ENCODE results near the gene LRRC4C.

The LRRC4C gene

DNA sequence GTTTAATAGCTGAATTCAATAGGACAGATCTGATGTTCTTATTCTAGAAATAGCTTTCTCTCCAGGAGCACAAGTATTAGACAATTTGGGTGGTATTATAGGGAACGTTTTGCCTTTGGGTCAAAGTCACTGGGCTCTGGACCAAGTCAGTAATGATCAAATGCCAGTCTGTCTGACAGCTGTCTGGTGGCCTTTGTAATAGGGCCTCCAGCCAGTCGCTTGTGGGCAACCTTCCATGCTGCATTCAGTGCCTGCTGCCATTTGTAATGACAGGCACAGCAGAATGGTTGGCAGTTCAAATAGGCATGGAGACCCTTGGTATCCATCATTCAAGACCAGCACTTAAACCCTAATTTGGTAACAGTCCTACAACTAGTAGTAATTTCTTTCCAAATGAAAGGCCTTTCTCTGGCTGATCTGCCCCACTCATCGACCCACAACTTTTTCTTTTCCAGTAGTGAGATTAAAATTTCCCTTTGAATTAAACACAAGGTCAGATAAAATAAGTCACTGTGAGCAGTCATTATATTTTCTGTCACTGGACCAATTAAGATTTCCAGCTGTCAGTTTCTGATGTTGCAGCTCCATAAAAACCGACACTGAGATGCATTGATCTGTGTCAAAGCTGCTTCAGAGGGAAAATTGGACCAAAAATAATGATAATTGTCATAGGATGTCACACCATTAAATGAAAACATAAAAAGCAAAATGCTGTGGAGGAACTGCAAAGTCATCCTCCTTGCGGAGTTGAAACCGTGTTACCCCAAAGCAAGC is 1038.1 kb downstream of the LRRC4C start:
- DNase-seq, result no peak

DNA sequence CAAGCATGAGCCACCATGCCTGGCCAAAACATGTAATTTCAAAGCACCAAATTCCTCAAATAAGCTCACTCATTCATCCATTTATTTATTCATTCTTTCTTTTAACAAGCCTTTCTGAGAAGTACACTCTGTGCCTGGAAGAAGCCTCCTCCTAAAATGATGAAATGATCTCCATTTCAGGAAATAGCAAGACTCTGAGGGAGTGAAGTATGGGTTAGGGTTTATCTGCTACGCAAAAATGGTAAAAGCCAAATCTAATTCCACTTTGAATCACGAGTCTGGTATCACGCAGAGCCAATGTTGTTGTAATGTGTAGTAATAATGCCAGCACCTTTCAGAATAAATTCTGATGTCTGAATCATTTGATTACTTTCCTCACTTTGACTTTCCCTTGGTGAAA is 1041.8 kb downstream of the LRRC4C start:
- DNase-seq, result no peak

DNA sequence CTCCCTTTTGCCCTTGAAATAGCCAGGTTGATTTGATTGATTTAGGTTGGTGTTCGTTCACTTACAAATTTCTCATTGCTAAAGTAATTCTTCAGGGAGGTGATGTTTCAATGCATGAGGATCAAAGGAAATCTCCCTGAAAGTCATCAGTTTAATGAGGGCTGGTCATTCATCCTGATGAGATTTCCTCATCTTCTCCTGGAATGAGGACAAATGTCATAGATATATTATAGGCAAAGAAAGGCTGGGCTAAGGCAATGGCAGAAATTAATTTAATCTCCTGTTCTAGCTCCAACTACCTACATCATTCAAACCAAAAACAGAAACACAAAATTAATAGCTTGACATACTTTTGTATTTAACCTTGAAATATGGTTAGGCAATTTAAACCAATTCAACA is 1052.1 kb downstream of the LRRC4C start:
- DNase-seq, result no peak

DNA sequence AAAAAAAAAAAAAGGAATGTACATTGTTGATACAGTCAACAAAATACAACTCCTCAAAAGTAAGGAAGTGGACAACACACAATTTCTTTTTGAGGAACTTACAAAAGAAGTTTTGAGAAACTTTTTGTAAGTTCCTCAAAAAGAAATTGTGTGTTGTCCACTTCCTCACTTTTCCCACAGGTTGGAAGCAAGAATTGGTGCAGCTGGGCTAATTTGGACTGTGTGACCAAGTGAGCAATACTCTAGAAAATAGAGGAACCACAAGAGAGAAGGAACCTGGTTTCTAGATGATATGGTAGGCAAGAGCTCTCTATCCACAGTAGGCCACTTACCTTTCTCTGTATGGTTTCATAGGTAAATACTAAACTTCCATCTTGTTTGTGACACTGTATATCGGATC is 1053.8 kb downstream of the LRRC4C start:
- DNase-seq, result no peak

DNA sequence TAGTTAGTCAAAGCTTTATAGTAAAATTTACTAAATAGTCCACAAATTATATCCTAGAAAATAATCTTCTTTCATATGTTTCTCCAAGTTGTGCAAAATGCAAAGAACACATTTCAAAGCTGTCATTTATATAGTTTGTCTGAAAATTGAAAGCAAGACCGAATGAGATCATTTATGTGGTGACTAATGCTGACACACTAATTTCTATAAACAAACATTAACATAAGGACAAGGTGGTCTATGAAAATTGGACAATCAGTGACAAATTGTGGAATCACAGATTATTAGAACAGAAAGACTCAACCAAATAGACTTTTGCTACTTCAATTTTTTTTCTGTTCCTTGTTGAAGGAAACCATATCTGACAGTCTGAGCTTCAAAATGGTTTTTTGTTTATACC is 1056.1 kb downstream of the LRRC4C start:
- DNase-seq, result no peak

DNA sequence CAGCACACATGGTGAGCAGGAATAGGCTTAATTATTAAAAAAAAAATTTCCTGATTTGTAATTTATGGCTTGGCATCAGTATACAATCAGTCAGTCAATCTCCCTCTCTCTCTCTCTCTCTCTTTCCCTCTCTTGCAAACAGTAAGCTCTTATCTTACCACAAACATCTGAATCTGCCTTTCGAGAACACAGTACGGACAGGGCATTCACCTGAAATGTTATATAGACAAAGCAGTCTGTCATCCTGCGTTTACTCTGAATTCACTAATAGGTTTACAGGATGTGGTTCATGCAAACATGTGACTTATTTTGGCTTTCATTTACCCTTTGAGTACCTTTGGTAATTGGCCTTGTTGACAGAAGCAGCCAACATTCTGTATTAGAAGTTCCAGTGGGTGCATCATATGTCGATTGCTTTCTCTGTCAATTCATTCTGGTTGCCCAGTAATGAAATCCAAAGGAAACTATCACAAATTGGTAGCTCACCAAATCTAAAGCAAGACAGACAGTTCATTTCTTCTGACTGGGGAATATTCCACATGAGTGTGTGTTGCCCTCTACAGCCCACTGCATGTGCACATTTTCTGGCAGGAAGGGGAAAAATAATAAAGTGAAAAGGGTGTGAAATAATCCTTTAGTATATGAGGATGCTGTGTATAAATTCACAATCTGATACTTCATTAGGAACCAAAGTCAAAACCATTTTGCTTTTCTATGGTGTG is 1058.2 kb downstream of the LRRC4C start:
- DNase-seq, result peak; percentile 12

DNA sequence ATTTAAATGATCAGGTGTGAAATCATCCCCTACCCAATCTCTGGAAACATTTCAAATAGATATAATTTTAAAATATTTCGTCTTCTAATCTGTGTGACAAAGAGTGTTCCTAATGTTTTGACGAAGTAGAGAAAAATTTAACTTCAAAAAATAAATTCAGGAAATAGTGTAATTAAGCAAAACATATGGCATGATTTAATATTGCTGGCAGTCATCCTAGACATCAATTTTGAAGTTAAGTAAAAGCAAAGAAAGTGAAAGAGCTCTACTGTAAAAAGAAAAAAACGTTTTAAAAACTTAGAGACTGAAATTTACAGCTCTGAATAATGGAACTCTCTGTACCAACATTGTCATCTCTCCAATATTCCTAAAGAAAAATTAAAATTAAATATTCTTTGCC is 1062.3 kb downstream of the LRRC4C start:
- DNase-seq, result no peak

DNA sequence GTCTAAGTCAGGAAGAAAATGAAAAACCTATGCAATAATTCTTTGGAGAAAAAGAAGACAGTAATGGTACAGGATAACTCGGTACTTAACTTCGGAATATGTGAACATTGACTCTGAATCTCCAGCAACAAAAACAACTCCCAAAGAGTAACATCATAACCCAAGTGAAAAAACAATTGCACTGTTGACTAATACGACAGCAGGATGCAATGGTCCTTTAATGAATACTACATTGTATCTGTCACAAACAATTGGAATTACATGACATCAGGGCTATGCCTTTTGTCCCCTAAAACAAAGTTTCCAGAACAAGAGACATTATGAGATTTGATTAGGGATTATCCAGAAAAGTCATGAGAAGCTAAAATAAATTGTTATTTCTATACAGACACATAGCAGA is 1065.9 kb downstream of the LRRC4C start:
- no peak for DNase-seq

DNA sequence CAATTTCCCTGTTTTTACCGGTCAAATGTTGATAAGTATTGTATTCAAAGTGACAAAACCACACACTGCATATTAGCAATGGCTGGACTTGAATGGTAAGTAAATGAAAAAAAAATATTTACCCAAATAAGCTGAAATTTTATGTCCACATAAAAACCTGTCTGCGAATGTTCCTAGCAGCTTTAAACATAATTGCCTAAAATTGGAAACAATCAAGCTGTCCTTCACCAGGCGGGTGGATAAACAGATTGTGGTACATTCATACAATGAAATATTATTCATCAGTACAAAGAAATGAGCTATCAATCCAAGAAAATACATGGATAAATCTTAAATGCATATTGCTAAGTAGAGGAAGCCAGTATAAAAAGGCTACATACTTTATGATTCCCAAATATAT is 1067.8 kb downstream of the LRRC4C start:
- DNase-seq, result no peak

DNA sequence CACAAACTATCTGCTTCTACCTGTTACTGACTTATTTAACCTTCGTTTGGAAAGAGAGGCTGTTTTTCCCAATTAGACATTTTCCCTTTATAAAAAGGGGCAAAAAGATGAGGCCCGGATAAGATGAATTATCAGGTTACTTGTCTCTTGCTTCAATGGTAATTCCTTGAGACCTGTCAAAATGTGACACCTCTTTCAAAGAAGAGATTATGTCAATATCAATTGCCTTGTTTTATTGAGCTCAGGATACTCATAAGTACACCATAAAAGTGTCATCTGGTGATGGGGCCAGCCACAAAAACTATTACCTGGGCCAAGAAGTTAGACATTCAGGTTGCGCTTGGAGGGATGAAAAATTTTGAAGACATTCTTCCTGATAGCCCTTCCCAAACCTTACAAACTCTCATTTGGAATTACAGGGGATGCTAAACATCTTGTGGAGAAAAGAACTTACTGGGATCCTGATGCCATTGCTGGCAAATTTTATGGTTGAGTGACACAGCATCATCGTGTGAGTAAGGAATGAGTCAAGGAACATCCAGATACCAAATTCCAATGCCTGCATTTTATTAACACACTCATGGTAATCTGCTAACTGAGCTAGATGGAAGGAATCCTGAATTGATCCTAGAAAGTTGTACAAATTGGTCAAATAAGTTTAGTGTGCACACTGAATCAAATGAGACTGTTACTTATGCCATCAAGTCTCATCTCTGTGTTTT is 1071.2 kb downstream of the LRRC4C start:
- no peak for DNase-seq

DNA sequence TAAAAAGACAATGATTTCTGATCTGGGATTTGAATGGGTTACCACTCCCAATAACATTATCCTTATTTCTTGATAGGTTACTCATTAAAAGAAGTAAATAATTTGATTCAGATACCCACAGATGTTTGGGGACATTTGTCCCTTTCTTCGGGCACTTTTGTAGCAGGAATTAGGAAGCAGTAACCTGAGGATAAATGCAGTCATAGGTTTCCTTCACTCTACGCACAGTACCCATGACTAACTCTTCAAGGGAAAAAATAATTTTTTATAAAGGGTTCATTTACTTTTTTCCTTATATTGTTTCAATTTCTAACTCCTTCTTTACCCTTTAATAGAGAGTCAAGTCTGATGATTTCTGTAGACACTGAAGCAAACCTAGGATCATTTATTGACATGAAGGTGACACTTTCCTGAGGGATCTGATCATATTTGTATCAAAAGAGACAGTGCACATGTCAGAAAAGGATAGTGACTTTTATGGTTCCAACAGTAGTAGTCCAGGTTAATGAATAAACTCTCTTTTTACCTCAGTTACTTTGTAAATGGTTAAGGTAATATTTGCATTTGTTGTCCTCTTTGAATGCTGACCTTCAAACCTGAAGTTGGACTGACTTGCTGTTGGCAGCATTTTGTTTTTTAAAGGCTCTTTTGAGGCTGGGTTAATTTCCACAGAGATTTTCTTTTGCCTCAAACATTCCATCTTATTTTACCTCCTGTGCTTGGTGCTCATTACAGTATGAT is 1072.0 kb downstream of the LRRC4C start:
- no peak for DNase-seq

DNA sequence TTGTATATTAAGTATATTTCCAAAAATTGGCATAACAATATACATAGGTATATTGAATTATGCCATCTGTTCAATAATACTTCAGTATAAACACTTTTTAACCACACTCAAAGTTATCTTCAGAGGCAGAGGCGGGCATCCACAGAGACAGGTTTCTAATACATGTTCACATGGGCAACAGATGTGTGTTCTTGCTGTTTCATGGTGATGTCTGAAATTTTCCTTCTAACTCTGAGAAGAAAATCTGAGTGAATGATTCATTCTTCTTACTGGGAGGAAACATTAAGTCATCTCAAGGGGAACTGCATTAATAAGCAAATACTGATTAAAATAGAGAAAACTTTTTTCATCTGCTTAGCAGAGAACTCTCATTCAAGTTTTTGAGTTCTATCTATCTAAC is 1074.5 kb downstream of the LRRC4C start:
- DNase-seq, result no peak

DNA sequence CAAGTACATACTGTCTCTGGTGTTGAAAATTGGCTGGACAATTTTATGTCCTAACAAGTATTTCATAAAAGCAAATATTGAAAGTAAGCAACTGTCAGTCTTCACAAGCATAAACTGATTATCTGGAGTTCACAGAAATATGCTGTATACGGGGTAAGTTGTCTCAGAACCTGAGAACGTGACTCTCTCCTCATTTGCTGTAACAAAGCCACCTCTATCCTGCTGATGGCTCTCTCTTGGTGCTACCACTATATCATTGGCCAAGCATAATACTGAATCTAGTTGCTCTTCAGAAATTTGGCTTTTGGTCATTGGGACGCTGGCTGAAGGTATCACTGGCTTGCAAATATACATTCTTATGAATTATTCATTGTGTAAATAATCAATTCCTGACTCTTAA is 1078.0 kb downstream of the LRRC4C start:
- no peak for DNase-seq

DNA sequence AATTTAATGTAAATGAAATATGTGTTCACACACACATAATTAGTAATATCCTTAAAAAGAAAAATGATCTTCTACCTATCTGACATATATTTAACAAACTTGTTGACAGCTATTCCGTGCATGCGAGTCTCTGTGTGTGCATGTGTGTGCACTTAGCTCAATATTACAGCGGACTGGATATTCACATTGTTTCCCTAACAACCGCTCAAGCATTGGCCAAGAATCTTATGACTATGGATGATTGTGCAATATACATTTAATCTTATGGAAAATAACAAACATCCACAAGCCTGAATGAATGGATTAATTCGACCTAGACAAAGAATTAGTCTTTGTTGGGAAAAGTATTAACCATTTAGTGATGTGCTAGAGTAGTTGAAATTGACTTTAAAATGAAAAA is 1078.6 kb downstream of the LRRC4C start:
- no peak for DNase-seq

DNA sequence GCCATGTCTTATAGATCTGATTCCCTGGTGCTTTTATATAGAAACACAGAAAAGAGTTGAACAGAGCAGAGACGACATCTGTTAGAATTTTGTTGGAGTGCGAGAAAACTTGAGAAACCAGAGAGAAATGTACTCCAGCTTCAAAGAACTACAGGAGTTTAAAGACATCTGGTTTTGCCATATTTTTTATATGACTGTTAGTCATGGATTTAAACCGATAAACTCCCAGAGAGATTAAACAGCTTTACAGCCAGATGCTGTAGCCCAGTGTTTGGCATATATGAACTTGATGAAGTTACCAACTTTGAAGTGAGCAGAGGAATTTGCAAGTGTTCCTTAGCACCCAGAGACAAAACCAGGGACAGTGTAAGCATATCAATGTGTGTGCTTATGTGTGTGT is 1083.1 kb downstream of the LRRC4C start:
- no peak for DNase-seq

DNA sequence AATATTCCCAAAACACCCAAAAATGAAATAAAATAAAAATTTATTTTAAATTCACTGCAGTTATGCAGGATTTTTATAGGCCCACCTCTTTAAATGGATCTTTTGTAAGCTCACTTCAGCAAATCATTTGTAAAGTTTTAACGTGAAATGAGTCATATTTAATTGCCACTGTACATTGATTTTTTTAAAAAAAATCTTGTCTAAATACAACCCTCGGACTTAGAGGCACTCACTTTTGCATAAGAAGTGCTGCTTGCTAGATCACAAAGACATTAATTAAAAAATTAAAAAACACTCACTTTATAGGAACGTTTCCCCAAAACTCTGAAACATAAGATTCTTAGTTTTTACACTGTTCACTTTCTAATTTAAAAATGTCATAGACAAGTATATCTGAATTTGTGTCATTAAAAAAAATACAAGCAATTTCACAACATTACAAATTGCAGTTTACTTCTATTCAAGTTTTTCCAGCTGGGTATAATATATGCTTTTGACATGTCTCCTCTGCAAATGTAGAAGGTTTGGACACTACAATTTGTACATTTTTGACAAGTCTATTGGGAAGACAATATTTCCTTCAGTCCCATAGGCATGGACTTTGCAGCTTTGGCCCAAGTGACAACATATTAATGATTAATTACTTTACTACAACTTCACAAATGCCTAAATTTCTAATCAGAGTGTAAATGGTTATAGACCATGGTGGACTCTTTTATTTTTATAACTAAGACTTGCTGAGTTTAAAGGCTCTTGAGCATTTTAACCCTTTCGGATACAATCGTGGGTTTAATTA is 1088.4 kb downstream of the LRRC4C start:
- DNase-seq, result no peak

DNA sequence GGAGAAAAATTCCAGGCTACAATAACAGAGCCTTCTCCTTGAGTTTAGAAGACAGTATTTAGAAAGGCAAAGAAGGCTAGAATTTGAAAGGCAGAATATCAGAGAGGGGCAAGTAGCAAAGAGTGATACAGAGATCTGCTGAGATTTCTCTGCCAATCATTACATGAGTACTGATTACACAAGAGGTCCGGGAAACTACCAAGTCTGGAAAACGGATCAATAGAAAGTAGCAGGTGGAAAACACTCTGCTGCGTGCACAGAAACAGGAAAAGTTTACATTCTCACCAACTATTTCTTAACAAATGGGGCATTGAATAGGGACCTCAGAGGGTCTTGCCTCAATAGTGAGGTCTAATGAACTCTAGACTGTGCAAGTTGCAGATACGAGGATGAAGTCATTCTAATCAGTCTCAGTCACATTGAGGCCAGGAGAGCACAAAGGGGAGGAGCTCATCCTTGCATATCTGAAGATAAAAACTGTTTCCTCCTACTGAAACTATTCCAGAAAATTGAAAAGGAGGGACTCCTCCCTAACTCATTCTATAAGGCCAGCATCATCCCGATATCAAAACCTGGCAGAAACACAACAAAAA is 1099.2 kb downstream of the LRRC4C start:
- DNase-seq, result no peak

DNA sequence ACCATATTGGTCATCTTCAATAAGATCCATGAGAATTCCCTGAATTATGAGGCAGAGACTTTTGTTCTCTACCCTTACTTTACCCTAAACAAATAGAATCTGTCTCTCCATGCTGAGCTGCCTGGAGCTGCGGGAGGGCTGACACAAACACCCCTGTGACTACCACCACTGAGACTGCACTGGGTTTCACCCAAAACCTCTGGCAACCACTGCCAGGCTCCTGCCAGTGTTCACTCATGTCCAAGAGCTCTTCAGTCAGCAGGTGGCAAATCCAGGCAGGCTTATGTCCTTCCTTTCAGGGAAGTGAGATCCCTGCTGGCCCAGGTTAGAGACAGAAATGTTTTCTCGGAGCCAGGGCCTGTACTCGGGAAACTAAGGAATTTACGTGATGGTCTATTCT is 1105.3 kb downstream of the LRRC4C start:
- DNase-seq, result no peak

DNA sequence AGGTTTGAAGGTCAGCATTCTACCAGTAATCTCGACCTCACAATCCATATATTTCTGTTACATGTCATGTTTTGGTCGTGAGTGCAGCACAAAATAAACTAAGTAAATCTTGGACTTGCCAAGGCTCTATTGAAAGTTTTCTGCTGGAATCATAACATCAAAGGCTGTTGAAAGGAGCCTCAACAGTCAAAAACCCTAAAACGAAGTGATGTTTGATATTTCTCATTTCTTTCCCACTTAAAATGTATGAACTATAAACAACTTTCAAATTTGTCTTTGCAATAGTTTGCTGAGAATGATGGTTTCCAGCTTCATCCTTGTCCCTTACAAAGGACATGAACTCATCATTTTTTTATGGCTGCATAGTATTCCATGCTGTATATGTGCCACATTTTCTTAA is 1118.5 kb downstream of the LRRC4C start:
- no peak for DNase-seq

DNA sequence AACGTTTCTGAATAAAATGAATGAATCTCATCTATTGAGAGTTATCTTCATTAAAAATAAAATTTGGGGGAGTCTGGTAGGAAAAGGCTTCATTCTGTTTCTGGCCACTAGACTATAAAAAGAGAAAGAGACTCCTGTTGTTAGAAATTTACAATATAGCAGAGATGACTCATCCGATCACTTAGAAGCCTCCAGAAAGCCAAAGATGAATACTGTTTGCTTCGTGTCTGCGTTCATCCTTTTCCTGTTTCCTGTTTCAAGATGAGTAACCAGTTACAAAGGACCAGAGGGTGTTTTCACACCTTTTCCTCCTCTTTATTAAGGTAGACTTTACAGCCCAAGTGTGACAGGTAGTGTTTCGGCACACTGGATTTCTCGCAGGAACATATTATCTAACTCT is 1120.7 kb downstream of the LRRC4C start:
- no peak for DNase-seq

DNA sequence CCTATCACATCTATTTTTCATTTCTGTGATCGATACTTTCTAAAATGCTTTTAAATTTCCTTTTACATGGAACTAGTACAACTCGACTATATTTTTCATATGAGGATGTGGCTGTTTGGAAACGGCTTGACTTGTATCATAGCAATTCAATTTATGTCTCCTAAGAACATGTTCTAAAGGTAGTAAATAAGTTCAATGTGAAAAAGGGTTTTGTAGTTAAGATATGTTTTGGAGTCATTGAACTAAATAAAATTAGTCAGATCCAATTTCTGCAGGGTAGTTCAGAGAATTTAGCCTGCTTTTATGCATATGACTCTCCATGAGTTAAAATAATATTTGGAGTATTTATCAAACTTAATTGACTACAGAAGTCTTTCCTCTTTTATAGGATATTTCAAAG is 1121.4 kb downstream of the LRRC4C start:
- DNase-seq, result no peak

DNA sequence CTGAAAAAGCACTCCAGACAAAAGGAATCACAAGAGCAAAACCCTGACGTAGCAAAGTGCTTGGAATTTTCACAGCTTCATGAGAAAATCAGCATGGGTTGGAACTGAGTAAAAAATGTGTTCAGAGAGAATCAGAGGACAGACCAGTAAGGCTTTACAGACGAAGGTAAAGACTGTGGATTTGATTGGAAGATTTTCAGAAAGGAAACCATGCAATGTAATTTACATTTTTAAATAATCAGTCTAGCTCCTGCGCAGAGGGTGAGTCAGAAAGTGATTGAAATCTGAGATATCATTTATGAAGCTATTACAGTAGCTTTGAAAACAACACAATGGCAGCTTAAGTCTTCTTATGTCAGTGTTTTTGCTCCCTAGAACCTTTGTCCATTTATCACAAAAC is 1122.3 kb downstream of the LRRC4C start:
- DNase-seq, result no peak

All from NCI-H1436 (cell line).